NT2/D1 (cell line): ENCODE measurements around the gene FLNB.

Experiments
- SUZ12 ChIP-seq: IDR thresholded peaks from 2 replicates; pipeline ENCODE4 v1.6.1; 2011; ENCODE audit not compliant: insufficient read length, insufficient read depth; ENCODE audit errors: extremely low read depth
- YY1 ChIP-seq: IDR thresholded peaks from 2 replicates; pipeline ENCODE4 v1.6.1; 2011; ENCODE audit not compliant: insufficient read length, insufficient read depth
- ZNF274 ChIP-seq: IDR thresholded peaks from 2 replicates; pipeline ENCODE4 v1.6.1; 2011; ENCODE audit warnings: mild to moderate bottlenecking, low read depth, low read length

- TF ChIP-seq YY1 (no peak), ZNF274 (no peak), SUZ12 (no peak)
These were observed 22.3 kb upstream of the FLNB start for GRCh38 chr3:57985984-57986246.
